Measurements from ENCODE around the gene GSTM1.
"Not testable (repeated sequence)": the region's sequence is repeated elsewhere in the genome, so short reads cannot be mapped to it uniquely, and the experiment has no call there.

DNA sequence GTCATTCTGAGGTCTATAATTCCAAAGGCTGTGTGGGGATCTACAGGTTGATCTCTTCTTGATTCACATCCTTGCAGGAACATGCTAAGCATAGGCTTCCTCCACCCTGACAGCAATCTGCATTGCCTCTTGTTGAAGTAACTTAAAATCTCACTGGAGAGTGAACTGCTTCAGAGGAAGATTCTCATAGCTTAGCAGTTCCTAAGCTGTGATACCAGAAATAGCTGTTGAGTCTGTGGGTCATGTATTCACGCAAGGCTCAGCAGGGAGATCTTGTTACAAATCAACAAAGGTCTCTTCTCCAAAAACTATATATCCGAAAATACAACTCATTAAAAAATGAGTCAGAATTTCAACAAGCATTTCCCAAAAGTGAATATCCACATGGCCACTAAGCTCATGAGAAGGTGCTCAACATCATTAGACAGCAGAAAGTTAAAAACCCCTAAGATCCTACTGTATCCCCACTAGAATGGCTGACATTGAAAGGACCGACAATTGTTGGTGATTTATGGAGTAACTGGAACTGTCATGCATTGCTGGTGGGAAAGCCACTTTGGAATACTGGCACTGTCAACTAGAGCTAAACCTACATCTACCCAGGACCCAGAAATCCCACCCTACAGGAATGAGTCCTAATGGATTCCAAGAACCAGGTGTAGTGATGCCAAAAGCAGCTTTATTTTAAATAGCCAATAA, 10.8 kb upstream of the GSTM1 start:
- TF ChIP-seq POLR2A (IDR thresholded peaks at IDR 0.05; ENCODE audit: low read depth, low read length); EZH2 (IDR thresholded peaks at IDR 0.05; ENCODE audit: borderline replicate concordance, low read depth, low read length, severe bottlenecking); GATA2 (IDR thresholded peaks at IDR 0.05; ENCODE audit: insufficient read depth, insufficient read length, low read depth, low read length); POLR2AphosphoS5 (IDR thresholded peaks at IDR 0.05; ENCODE audit: insufficient read depth, low read depth, low read length); JUN (IDR thresholded peaks at IDR 0.05; ENCODE audit: borderline replicate concordance, insufficient read depth, insufficient read length, low read depth): not testable (repeated sequence)
- TF ChIP-seq, protein P1, sequence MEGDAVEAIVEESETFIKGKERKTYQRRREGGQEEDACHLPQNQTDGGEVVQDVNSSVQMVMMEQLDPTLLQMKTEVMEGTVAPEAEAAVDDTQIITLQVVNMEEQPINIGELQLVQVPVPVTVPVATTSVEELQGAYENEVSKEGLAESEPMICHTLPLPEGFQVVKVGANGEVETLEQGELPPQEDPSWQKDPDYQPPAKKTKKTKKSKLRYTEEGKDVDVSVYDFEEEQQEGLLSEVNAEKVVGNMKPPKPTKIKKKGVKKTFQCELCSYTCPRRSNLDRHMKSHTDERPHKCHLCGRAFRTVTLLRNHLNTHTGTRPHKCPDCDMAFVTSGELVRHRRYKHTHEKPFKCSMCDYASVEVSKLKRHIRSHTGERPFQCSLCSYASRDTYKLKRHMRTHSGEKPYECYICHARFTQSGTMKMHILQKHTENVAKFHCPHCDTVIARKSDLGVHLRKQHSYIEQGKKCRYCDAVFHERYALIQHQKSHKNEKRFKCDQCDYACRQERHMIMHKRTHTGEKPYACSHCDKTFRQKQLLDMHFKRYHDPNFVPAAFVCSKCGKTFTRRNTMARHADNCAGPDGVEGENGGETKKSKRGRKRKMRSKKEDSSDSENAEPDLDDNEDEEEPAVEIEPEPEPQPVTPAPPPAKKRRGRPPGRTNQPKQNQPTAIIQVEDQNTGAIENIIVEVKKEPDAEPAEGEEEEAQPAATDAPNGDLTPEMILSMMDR (IDR thresholded peaks at IDR 0.05; ENCODE audit: extremely low read depth in 1 of 2, insufficient read depth in 1 of 2, low read depth in 1 of 2, low read length in 2 of 2) = not testable (repeated sequence)

All from endothelial cell of umbilical vein (primary cell).